A673 (cell line): ENCODE results near the gene TAF1. TPM values are rescaled to one million over a fixed set of nuclear protein-coding genes. Genes with fewer than 3 reads are reported as not detected.

ENCODE experiments used
- BruUV-seq: library from RNA; stranded (reverse); fragments of 400-500 nt; replicated peaks from 2 replicates; lab custom pipeline; 2021; lab: Mats Ljungman, UMichigan
- CTCF ChIA-PET: fragments of 300-600 bp; sonication (Branson Sonifier 250); formaldehyde crosslinking; loops from one replicate; lab custom pipeline; 2022; ENCODE audit warnings: antibody characterized with exemption; lab: Charles Lee
- POLR2A ChIA-PET: fragments of 300-600 bp; sonication (Branson Sonifier 250); formaldehyde crosslinking; loops from one replicate; lab custom pipeline; 2022; ENCODE audit warnings: antibody characterized with exemption; ENCODE audit not compliant: low non-redundant PET; lab: Charles Lee
- DNase-seq: peaks from one replicate; pipeline ENCODE4 v3.0.0-alpha.2; 2015; ENCODE audit warnings: low spot score
- H3K27ac ChIP-seq: fragments of 200-600 bp; sonication (generic); 2 replicates; pipeline ENCODE4 v1.5.1; 2016; ENCODE audit warnings: mixed run types, low read depth, mild to moderate bottlenecking, mixed read lengths, antibody characterized with exemption, low read length; ENCODE audit not compliant: poor library complexity, severe bottlenecking
- H3K27me3 ChIP-seq: fragments of 200-600 bp; sonication (generic); replicated peaks from 2 replicates; pipeline ENCODE4 v1.6.1; 2017; ENCODE audit warnings: mixed run types, low read depth, mild to moderate bottlenecking, mixed read lengths, antibody characterized with exemption, low read length; ENCODE audit not compliant: insufficient read depth, poor library complexity
- H3K36me3 ChIP-seq: fragments of 200-600 bp; sonication (generic); 2 replicates; pipeline ENCODE4 v1.6.1; 2016; ENCODE audit warnings: mixed run types, mild to moderate bottlenecking, mixed read lengths, antibody characterized with exemption, low read length; ENCODE audit not compliant: insufficient read depth, poor library complexity, severe bottlenecking
- H3K4me1 ChIP-seq: fragments of 200-600 bp; sonication (generic); 2 replicates; pipeline ENCODE4 v1.6.1; 2017; ENCODE audit warnings: mixed run types, mild to moderate bottlenecking, mixed read lengths, antibody characterized with exemption, low read length; ENCODE audit not compliant: insufficient read depth, poor library complexity, severe bottlenecking
- H3K4me3 ChIP-seq: fragments of 200-600 bp; sonication (generic); 2 replicates; pipeline ENCODE4 v1.5.1; 2016; ENCODE audit warnings: low read depth, mixed run types, mild to moderate bottlenecking, mixed read lengths, low read length; ENCODE audit not compliant: poor library complexity, severe bottlenecking
- H3K9me3 ChIP-seq: fragments of 200-600 bp; sonication (generic); 2 replicates; pipeline ENCODE4 v1.6.1; 2016; ENCODE audit warnings: mixed run types, low read depth, mild to moderate bottlenecking, mixed read lengths, antibody characterized with exemption, low read length; ENCODE audit not compliant: poor library complexity, severe bottlenecking
- CTCF ChIP-seq: fragments of 300-800, 200-600 bp; sonication (generic); conservative IDR thresholded peaks from 2 replicates; pipeline ENCODE4 v1.5.1; 2017; ENCODE audit warnings: low read depth, mild to moderate bottlenecking, antibody characterized with exemption, low read length, moderate library complexity, mixed read lengths
- EZH2 ChIP-seq: fragments of 200-600 bp; sonication (generic); IDR thresholded peaks from 2 replicates; pipeline ENCODE4 v1.6.1; 2017; ENCODE audit warnings: borderline replicate concordance, low read depth, mild to moderate bottlenecking, mixed read lengths, antibody characterized with exemption, low read length; ENCODE audit not compliant: poor library complexity, severe bottlenecking
- intact Hi-C: fragments of 100-400 bp; cut with micrococcal nuclease; formaldehyde crosslinking; loops from one replicate; pipeline ENCODE4 v1.10.0; 2022; ENCODE audit not compliant: unreplicated experiment
- total RNA-seq: library from RNA; stranded (reverse); gene quantifications from 2 replicates; pipeline ENCODE4 v1.2.3, GENCODE V29; 2021

The TAF1 gene
- total RNA-seq, 1 experiment from 2014 or later: 30.3 TPM

- H3K4me1 ChIP-seq: no peaks in the 10 kb centered on the region
- no peak overlapping the region for H3K27ac ChIP-seq
Measured at GRCh38 chrX:71475785-71476540, 109.8 kb downstream of the TAF1 start.

GRCh38 chrX:71482228-71482958 lies 116.2 kb downstream of the TAF1 start:
- TF ChIP-seq EZH2 (no peak), CTCF (no peak)
- no peaks in the 10 kb centered on the region for H3K27me3 ChIP-seq
- DNase-seq: no peak
- H3K4me3 ChIP-seq: no peak overlapping the region
- intact Hi-C loops: no loop called here
- H3K4me1 ChIP-seq: no peaks in the 10 kb centered on the region
- ChIA-PET POLR2A (no interaction called here), CTCF (no interaction called here)
- no peaks in the 10 kb centered on the region for H3K36me3 ChIP-seq
- H3K9me3 ChIP-seq: no peaks in the 10 kb centered on the region
- no peak overlapping the region for H3K27ac ChIP-seq
- no TSS peak for BruUV-seq

More at GRCh38 chrX:71475785-71476540, 109.8 kb downstream of the TAF1 start:
- no peaks in the 10 kb centered on the region for H3K27me3 ChIP-seq
- intact Hi-C loops: no loop called here
- ChIA-PET POLR2A (no interaction called here), CTCF (no interaction called here)
- no peaks in the 10 kb centered on the region for H3K9me3 ChIP-seq
- DNase-seq: no peak
- no peaks in the 10 kb centered on the region for H3K36me3 ChIP-seq
- no peak overlapping the region for H3K4me3 ChIP-seq
- BruUV-seq: no TSS peak
- no peak for TF ChIP-seq EZH2
- no peak for TF ChIP-seq CTCF

GRCh38 chrX:71487814-71488213 lies 121.7 kb downstream of the TAF1 start:
- BruUV-seq: no TSS peak
- TF ChIP-seq CTCF (no peak), EZH2 (no peak)
- ChIA-PET POLR2A (no interaction called here), CTCF (no interaction called here)
- H3K27me3 ChIP-seq: no peaks in the 10 kb centered on the region
- no peaks in the 10 kb centered on the region for H3K36me3 ChIP-seq
- no peaks in the 10 kb centered on the region for H3K9me3 ChIP-seq
- no peak overlapping the region for H3K27ac ChIP-seq
- intact Hi-C loops: no loop called here
- H3K4me3 ChIP-seq: no peak overlapping the region
- DNase-seq: no peak
- no peaks in the 10 kb centered on the region for H3K4me1 ChIP-seq
